ENCODE measurements around the gene PNMA8B.

The PNMA8B gene

DNA sequence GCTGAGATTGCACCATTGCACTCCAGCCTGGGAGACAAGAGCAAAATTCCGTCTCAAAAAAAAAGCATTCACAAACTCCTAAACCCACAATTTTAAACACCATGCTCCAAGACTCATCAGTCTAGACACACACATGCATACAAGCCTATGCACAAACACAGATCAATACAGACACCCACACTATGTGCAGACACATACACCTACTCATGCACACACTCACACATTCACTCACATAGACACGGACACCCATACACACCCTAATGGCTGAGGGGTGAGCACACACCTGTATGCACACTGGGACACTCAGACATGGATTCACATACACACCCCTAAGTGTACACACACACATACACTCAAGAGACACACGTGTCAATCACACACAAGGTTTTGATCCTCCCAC lies 9.3 kb downstream of the PNMA8B start:
- DNase-seq: no peak

GRCh38 chr19:46484656-46485055 lies 11.0 kb downstream of the PNMA8B start:
- no peak for DNase-seq

- DNase-seq: no peak
Observed at GRCh38 chr19:46482631-46483030, 13.0 kb downstream of the PNMA8B start.

GRCh38 chr19:46481947-46482346 lies 13.7 kb downstream of the PNMA8B start:
- no peak for DNase-seq

- DNase-seq: no peak
Observed at GRCh38 chr19:46481223-46481848, 14.3 kb downstream of the PNMA8B start.

DNA sequence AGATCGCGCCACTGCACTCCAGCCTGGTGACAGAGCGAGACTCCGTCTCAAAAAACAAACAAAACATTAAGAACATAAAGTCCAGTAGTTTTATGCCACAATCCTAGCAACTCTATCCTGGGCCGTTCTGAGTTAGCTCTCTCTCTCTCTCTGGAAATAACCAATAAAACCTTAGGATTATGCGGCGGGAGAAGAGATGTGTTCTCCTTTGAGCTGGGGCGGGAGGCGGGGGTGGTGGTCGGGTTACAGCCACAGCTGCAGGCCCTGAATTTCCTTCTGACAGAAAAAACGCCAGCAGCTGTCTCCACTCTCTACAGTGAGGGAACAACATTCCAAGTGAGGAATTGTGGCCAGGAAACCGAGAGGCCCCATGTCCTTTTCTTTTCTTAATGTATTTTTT lies 15.3 kb downstream of the PNMA8B start:
- no peak for DNase-seq

- DNase-seq: peak in 3 of 6 experiments; percentile 8 to 17 (median 17)
Observed at GRCh38 chr19:46478356-46478986, 17.2 kb downstream of the PNMA8B start.

GRCh38 chr19:46475986-46476385 lies 19.7 kb downstream of the PNMA8B start:
- DNase-seq: no peak

DNA sequence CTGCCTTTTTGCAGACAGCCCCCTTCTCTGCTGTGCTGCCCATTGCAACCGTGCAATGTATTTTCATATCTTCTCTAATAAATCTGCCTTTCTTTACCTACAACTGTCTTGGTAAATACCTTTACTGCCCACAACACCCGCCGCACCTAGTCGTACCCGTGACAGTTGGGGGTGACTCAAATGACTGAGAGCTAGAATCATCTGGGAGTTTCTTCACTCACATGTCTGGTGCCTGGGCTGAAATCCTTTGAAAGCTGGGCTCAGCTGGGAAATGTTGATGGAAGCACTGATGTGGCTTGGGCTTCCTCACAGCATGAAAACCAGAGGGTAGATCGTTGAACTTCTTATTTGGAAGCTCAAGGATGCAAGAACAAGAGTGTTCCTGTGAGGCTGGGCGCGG lies 21.5 kb downstream of the PNMA8B start:
- no peak for DNase-seq

DNA sequence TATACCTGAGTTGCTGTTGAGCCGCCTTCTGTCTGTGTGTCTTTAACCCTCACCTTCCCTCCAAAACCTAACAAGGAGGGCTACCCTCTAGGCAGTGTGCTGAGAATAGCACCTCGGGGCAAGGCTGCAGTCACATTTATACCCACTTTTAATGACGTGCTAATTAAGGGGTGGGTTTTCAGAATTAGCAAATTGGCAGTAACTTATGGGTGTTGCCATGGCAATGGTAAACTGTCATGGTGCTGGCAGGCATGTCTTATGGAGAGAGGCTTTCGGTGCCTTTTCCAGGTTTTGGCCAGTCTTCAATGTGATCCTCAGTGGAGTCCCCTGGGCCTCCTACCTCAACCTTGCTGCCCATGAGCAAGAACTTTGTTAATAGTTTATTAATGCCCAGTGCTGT lies 23.1 kb downstream of the PNMA8B start:
- no peak for DNase-seq

- no peak for DNase-seq
Observed at GRCh38 chr19:46471811-46472543, 23.7 kb downstream of the PNMA8B start.

GRCh38 chr19:46471116-46471733 lies 24.4 kb downstream of the PNMA8B start, which contains the start of gene PNMA8A:
Gene PNMA8A (minus strand): TSS chr19:46471563. CDS start chr19:46471035, 528 bp downstream.
- DNase-seq: no peak

DNA sequence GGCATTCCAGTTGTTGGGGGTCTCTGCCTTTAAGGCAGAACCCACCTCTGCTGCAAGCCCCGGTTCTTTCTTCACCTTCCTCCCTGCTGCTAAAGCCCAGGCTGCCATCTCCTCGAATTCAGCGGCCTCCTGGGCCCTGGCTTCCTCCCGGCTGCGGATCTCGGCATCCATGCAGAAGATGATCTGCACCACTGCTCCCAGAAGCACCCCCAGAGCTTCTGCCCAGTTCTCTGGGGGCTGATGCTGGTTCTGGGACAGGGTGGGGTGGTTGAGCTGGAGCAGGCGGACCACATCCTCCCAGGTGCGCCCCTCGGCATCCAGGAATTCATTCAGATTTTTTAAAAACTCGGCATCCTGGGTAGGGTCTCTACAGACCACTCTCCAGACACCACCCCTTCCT lies 25.3 kb downstream of the PNMA8B start:
- DNase-seq: no peak

- DNase-seq: no peak
Observed at GRCh38 chr19:46469541-46470185, 26.0 kb downstream of the PNMA8B start.

- no peak for DNase-seq
Observed at GRCh38 chr19:46466536-46467196, 29.0 kb downstream of the PNMA8B start.

DNA sequence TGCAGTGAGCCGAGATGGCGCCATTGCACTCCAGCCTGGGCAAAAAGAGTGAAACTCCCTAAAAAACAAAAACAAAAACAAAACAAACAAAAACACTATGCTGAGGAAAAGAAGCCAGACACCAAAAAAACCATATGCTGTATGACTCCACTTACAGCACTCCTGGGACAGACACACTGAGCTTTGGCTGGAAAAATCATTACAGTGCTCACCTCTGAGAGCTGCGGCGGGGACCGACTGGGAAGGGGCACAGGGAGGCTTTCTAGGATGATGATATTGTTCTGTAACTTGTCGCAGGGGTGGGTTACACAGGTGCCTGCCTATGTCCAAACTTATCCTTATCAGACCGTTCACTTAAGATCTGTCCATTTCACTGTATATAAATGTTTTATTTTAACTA lies 32.2 kb downstream of the PNMA8B start:
- no peak for DNase-seq

DNA sequence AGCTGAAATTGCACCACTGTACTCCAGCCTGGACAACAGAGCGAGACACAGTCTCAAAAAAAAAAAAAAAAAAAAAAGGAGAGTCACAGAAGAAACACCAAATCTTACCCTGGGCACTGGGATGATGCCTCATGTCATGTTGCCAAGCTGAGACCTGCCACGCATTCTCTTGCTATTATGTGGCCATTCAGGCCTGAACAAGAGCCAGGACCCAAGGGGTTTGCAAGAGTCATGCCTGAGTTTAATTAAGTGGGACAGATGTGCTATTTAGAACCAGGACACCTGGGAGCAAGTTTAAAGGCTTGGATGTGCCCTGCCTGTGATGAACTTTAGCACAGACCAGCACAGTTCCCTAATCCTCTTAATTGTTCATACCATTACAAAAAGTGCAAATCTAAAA lies 34.1 kb downstream of the PNMA8B start:
- DNase-seq: no peak

DNA sequence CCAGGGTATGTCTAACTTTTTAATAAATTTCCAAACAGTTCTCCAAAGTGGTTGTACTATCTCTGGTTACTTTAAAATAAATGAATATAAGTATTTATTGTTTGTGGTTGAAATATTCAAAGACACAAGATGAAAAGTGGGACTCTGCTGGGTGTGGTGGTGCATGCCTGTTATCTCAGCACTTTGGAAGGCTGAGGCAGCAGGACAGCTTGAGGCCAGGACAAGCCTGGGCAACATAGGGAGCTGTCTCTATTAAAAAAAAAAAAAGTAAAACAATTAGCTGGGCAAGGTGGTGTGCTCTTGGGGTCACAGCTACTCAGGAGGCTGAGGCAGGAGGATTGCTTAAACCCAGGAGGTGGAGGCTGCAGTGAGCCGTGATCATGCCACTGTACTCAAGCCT lies 34.7 kb downstream of the PNMA8B start:
- DNase-seq: no peak

DNA sequence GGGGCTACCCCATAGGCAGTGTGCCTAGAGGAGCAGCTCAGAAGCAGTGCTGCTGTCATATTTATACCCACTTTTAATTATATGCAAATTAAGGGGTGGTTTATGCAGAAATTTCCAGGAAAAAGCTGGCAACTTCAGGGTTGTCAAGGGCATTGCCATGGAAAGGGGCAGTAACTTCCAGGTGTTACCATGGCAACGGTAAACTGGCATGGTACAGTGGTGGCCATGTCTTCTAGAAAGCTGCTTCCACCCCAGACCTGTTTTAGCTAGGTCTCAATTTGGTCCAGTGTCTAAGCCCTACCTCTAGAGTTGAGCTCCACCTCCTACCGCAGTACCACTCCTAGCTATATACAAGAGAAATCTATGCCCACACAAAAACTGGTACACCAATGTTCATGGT lies 35.6 kb downstream of the PNMA8B start:
- DNase-seq: no peak

DNA sequence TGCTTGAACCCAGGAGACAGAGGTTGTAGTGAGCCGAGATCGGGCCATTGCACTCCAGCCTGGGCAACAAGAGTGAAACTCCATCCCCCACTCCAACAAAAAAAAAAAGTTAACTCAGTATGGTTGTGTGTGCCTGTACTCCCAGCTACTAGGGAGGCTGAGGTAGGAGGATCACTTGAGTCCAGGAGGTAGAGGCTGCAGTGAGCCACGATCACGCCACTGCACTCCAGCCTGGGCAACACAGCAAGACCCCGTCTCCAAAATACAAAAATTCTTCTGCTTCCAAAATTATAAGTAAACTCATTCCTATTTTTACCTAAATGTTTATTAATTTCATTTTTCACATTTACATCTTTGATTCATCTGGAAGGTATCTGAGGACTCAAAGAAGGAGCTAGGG lies 38.7 kb downstream of the PNMA8B start:
- DNase-seq: no peak

- no peak for DNase-seq
Observed at GRCh38 chr19:46454244-46454643, 41.4 kb downstream of the PNMA8B start.

DNA sequence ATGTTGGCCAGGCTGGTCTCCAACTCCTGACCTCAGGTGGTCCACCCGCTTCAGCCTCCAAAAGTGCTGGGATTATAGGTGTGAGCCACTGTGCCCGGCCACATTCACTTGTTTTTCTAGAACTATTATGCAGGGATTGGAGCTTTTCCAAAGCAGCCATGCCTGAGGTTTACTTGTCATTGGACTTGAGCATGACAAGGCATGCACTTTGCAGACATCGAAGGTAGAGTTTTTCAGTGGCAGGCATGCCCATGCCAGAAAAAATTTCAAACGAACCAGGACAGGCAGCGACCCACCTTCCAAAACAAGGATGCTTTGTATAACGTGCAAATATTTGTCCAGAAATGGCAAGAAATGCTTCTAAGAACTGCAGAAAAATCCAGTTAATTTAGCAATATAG lies 42.0 kb downstream of the PNMA8B start:
- no peak for DNase-seq

DNA sequence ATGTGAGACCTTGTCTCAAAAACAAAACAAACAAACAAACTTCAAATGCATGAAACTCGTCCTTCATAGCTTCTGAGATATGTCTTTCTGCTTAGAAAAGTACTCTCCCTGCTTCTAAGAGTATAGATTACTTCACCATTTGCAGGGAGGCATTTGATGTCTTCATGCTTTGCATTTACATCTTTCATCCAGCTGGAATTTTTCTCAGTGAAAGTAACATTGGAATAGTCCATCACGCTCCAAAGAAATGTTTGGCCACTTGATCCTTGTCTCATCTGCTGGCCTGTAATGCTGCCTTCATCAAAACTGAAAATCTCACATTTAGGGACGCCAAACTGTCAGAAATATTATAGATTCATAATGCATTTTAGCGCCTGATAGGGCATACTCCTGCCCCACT lies 43.5 kb downstream of the PNMA8B start:
- DNase-seq: no peak

Data from stimulated activated naive CD4-positive, alpha-beta T cell (primary cell).